Hepatocyte (in vitro differentiated cells): ENCODE data around the gene TREM1.

Experiments used
- CTCF ChIP-seq: fragments of 200-600 bp; sonication (generic); IDR thresholded peaks from 2 replicates; pipeline ENCODE4 v1.5.1; 2016; ENCODE audit warnings: antibody characterized with exemption, mild to moderate bottlenecking; ENCODE audit not compliant: poor library complexity
- EZH2 ChIP-seq: fragments of 200-600 bp; sonication (generic); IDR thresholded peaks from 2 replicates; pipeline ENCODE4 v1.6.1; 2016; ENCODE audit warnings: antibody characterized with exemption, mild to moderate bottlenecking, borderline replicate concordance
- EZH2phosphoT487 ChIP-seq: fragments of 200-600 bp; sonication (generic); IDR thresholded peaks from one replicate; pipeline ENCODE4 v1.6.1; 2018; ENCODE audit warnings: antibody characterized with exemption, mild to moderate bottlenecking, low read depth, moderate library complexity; ENCODE audit not compliant: unreplicated experiment, severe bottlenecking

GRCh38 chr6:41294214-41294872 is 7.9 kb upstream of the TREM1 start:
- no peak for TF ChIP-seq CTCF
- no peak for TF ChIP-seq EZH2
- no peak for TF ChIP-seq EZH2phosphoT487
